Panc1 (cell line): ENCODE data around the gene ATF2. TPM values are rescaled to one million over a fixed set of nuclear protein-coding genes. Genes with fewer than 3 reads are reported as not detected.

Source experiments
- ATAC-seq: fragments of 200-7000 bp; cut with Tn5 transposase; 2 replicates; pipeline ENCODE4 v1.9.1; 2020; ENCODE audit warnings: mild to moderate bottlenecking, moderate library complexity
- BruUV-seq: library from RNA; stranded (reverse); fragments of 400-500 nt; replicated peaks from 2 replicates; lab custom pipeline; 2021; lab: Mats Ljungman, UMichigan
- CTCF ChIA-PET: fragments of 300-600 bp; sonication (Branson Sonifier 250); formaldehyde crosslinking; loops from one replicate; lab custom pipeline; 2022; ENCODE audit warnings: antibody characterized with exemption; lab: Charles Lee
- POLR2A ChIA-PET: fragments of 300-600 bp; sonication (Branson Sonifier 250); formaldehyde crosslinking; loops from one replicate; lab custom pipeline; 2022; ENCODE audit warnings: antibody characterized with exemption; lab: Charles Lee
- DNase-seq: peaks from one replicate; pipeline ENCODE4 v3.0.0-alpha.2; 2010; ENCODE audit warnings: low read depth, low spot score
- H3K27ac ChIP-seq: 2 replicates; pipeline ENCODE4 v1.5.1; 2011; ENCODE audit warnings: mild to moderate bottlenecking, low read length, inconsistent platforms
- H3K27me3 ChIP-seq: fragments of 200-500 bp; sonication (Bioruptor generic); 2 replicates; pipeline ENCODE4 v1.6.0; 2014; ENCODE audit warnings: low read length, inconsistent platforms; ENCODE audit not compliant: control insufficient read depth, insufficient read depth
- H3K36me3 ChIP-seq: fragments of 200-500 bp; sonication (Bioruptor generic); 2 replicates; pipeline ENCODE4 v1.5.1; 2014; ENCODE audit warnings: inconsistent platforms, mild to moderate bottlenecking, low read length, moderate library complexity; ENCODE audit not compliant: control insufficient read depth, insufficient read depth
- H3K4me1 ChIP-seq: 2 replicates; pipeline ENCODE4 v1.5.1; 2011; ENCODE audit warnings: inconsistent platforms, mild to moderate bottlenecking, low read length, moderate library complexity; ENCODE audit not compliant: control insufficient read depth, insufficient read depth
- H3K4me3 ChIP-seq, 2 experiments: 2 replicates each; pipeline ENCODE4 v1.5.1; 2011 to 2012; ENCODE audit warnings: low read depth in 2 of 2, low read length in 2 of 2, mild to moderate bottlenecking in 2 of 2, inconsistent platforms in 1 of 2, moderate library complexity in 1 of 2
- H3K9me3 ChIP-seq: fragments of 200-500 bp; sonication (Bioruptor generic); 2 replicates; pipeline ENCODE4 v1.5.1; 2014; ENCODE audit warnings: low read depth, mild to moderate bottlenecking, inconsistent platforms, low read length, moderate library complexity; ENCODE audit not compliant: control insufficient read depth, insufficient read depth
- POLR2AphosphoS5 ChIP-seq: IDR thresholded peaks from 2 replicates; pipeline ENCODE4 v1.6.1; 2012; ENCODE audit warnings: mild to moderate bottlenecking, low read depth, low read length, moderate library complexity
- SIN3A ChIP-seq: IDR thresholded peaks from 2 replicates; pipeline ENCODE4 v1.6.1; 2012; ENCODE audit warnings: low read depth, mild to moderate bottlenecking, low read length, moderate library complexity, borderline replicate concordance; ENCODE audit not compliant: insufficient read depth
- TCF7L2 ChIP-seq: IDR thresholded peaks from 2 replicates; pipeline ENCODE4 v1.6.1; 2011; ENCODE audit warnings: mild to moderate bottlenecking, low read depth, low read length, inconsistent platforms
- in situ Hi-C: cut with HindIII; loops from 2 replicates; pipeline ENCODE4 v1.10.0; 2016; ENCODE audit warnings: low sequenced_read_pairs, low pct_unique_long_range_greater_than_20kb
- intact Hi-C: fragments of 100-400 bp; cut with micrococcal nuclease; formaldehyde crosslinking; loops from one replicate; pipeline ENCODE4 v1.10.0; 2022; ENCODE audit not compliant: unreplicated experiment
- total RNA-seq: library from RNA; stranded (reverse); gene quantifications from one replicate; pipeline ENCODE4 v1.2.1, GENCODE V29; 2021; ENCODE audit not compliant: unreplicated experiment
- TF ChIP-seq, protein P1 (sequence below): fragments of 450-650 bp; IDR thresholded peaks from 2 replicates; pipeline ENCODE4 v1.5.1; 2017; ENCODE audit warnings: mild to moderate bottlenecking
- TF ChIP-seq, protein P2 (sequence below), 2 experiments: IDR thresholded peaks; 2 replicates each; pipeline ENCODE4 v1.6.1; 2011 to 2012; ENCODE audit warnings: low read depth in 2 of 2, control low read depth in 1 of 2, low read length in 1 of 2, mild to moderate bottlenecking in 1 of 2, moderate library complexity in 1 of 2; ENCODE audit not compliant: insufficient read depth in 1 of 2

The ATF2 gene
- total RNA-seq, 1 experiment from 2014 or later, result 61.8 TPM

DNA sequence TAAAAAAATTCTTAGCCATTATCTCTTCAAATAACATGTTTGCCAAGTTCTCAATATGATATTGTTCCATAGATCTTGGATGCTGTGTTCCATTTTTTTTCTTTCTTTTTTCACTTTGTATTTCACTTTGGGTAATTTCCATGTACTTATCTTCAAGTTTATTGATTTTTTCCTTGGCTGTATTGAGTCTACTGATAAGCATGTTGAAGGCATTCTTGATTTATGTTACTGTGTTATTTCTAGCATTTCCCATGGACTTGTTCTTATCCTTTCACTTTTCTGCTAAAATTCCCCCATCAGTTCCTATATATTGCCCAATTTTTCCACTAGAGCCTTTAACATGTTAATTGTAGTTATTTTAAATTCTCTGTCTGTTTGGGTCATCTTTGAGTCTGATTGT is 112.0 kb downstream of the ATF2 start:
- no peaks in the 10 kb centered on the region for H3K9me3 ChIP-seq
- TF ChIP-seq SIN3A (no peak), POLR2AphosphoS5 (no peak)
- TF ChIP-seq, protein P1, sequence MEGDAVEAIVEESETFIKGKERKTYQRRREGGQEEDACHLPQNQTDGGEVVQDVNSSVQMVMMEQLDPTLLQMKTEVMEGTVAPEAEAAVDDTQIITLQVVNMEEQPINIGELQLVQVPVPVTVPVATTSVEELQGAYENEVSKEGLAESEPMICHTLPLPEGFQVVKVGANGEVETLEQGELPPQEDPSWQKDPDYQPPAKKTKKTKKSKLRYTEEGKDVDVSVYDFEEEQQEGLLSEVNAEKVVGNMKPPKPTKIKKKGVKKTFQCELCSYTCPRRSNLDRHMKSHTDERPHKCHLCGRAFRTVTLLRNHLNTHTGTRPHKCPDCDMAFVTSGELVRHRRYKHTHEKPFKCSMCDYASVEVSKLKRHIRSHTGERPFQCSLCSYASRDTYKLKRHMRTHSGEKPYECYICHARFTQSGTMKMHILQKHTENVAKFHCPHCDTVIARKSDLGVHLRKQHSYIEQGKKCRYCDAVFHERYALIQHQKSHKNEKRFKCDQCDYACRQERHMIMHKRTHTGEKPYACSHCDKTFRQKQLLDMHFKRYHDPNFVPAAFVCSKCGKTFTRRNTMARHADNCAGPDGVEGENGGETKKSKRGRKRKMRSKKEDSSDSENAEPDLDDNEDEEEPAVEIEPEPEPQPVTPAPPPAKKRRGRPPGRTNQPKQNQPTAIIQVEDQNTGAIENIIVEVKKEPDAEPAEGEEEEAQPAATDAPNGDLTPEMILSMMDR, result no peak
- CTCF ChIA-PET, result no interaction called here
- POLR2A ChIA-PET, result no interaction called here
- no peak for ATAC-seq
- H3K36me3 ChIP-seq, result no peaks in the 10 kb centered on the region
- no peaks in the 10 kb centered on the region for H3K4me1 ChIP-seq
- intact Hi-C loops (no loop called here), in situ Hi-C loops (no loop called here)
- H3K27ac ChIP-seq, result no peak overlapping the region
- no TSS peak for BruUV-seq
- DNase-seq, result no peak
- no peaks in the 10 kb centered on the region for H3K27me3 ChIP-seq
- no peak overlapping the region for H3K4me3 ChIP-seq

DNA sequence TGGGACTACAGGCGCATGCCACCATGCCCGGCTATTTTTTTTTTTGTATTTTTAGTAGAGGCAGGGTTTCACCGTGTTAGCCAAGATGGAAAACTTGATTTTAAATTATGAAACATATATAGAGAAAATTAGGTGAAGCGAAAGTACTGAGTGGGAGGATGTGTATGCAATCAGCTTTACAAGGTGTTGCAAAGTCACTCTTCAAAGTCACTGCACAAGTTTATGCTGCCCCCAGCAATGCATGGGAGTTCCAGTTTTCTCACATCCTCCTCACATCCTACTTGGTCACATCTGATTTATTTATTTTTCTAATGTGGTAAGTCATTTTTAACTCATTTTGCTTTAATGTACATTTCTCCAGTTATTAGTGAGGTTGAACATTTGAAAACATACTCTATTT is 113.7 kb downstream of the ATF2 start:
- H3K27ac ChIP-seq, result no peak overlapping the region
- H3K4me3 ChIP-seq, result no peak overlapping the region
- DNase-seq, result no peak
- TF ChIP-seq SIN3A (no peak), POLR2AphosphoS5 (no peak), TCF7L2 (no peak)
- TF ChIP-seq, protein P2, sequence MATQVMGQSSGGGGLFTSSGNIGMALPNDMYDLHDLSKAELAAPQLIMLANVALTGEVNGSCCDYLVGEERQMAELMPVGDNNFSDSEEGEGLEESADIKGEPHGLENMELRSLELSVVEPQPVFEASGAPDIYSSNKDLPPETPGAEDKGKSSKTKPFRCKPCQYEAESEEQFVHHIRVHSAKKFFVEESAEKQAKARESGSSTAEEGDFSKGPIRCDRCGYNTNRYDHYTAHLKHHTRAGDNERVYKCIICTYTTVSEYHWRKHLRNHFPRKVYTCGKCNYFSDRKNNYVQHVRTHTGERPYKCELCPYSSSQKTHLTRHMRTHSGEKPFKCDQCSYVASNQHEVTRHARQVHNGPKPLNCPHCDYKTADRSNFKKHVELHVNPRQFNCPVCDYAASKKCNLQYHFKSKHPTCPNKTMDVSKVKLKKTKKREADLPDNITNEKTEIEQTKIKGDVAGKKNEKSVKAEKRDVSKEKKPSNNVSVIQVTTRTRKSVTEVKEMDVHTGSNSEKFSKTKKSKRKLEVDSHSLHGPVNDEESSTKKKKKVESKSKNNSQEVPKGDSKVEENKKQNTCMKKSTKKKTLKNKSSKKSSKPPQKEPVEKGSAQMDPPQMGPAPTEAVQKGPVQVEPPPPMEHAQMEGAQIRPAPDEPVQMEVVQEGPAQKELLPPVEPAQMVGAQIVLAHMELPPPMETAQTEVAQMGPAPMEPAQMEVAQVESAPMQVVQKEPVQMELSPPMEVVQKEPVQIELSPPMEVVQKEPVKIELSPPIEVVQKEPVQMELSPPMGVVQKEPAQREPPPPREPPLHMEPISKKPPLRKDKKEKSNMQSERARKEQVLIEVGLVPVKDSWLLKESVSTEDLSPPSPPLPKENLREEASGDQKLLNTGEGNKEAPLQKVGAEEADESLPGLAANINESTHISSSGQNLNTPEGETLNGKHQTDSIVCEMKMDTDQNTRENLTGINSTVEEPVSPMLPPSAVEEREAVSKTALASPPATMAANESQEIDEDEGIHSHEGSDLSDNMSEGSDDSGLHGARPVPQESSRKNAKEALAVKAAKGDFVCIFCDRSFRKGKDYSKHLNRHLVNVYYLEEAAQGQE (IDR thresholded peaks at IDR 0.05; ENCODE audit: insufficient read depth in 1 of 2, low read depth in 2 of 2, low read length in 1 of 2), result no peak
- TF ChIP-seq, protein P1, result no peak
- in situ Hi-C loops (no loop called here), intact Hi-C loops (no loop called here)
- ChIA-PET POLR2A (no interaction called here), CTCF (no interaction called here)
- no peaks in the 10 kb centered on the region for H3K4me1 ChIP-seq
- BruUV-seq, result no TSS peak
- no peaks in the 10 kb centered on the region for H3K36me3 ChIP-seq
- no peaks in the 10 kb centered on the region for H3K9me3 ChIP-seq
- ATAC-seq, result no peak
- no peaks in the 10 kb centered on the region for H3K27me3 ChIP-seq
